BJ (cell line): ENCODE results near the gene MT2A. TPM values are rescaled to one million over a fixed set of nuclear protein-coding genes. Genes with fewer than 3 reads are reported as not detected.

Experiments
- CTCF ChIA-PET: fragments of 350-600 bp; formaldehyde crosslinking; extraction: SDS; loops from one replicate; lab custom pipeline; 2021; ENCODE audit warnings: antibody characterized with exemption, inconsistent platforms; lab: Yijun Ruan, JAX
- POLR2A ChIA-PET: fragments of 300-600 bp; sonication (Branson Sonifier 250); formaldehyde crosslinking; extraction: SDS; loops from one replicate; lab custom pipeline; 2021; ENCODE audit warnings: antibody characterized with exemption; lab: Charles Lee
- DNase-seq: peaks from one replicate; pipeline ENCODE4 v3.0.0-alpha.2; 2011; ENCODE audit warnings: low read depth
- H3K27me3 ChIP-seq: 2 replicates; pipeline ENCODE4 v1.6.0; 2011; ENCODE audit warnings: low read length; ENCODE audit not compliant: control insufficient read depth, insufficient read depth
- H3K36me3 ChIP-seq: 2 replicates; pipeline ENCODE4 v1.5.1; 2011; ENCODE audit warnings: low read length; ENCODE audit not compliant: control insufficient read depth, insufficient read depth
- H3K4me3 ChIP-seq: 2 replicates; pipeline ENCODE4 v1.5.1; 2011; ENCODE audit warnings: low read depth, mild to moderate bottlenecking, control low read depth, low read length
- CTCF ChIP-seq: IDR thresholded peaks from 2 replicates; pipeline ENCODE4 v1.5.1; 2011; ENCODE audit warnings: low read depth, mild to moderate bottlenecking, control low read depth, inconsistent platforms, low read length, moderate library complexity; ENCODE audit not compliant: insufficient read depth
- polyA plus RNA-seq: library from polyadenylated mRNA; depleted of rRNA; stranded (reverse); fragments of >200 nt; gene quantifications from 2 replicates; pipeline ENCODE4 v1.2.3, GENCODE V29; 2011

MT2A gene
- polyA plus RNA-seq, 1 experiment, result 167 TPM

DNA sequence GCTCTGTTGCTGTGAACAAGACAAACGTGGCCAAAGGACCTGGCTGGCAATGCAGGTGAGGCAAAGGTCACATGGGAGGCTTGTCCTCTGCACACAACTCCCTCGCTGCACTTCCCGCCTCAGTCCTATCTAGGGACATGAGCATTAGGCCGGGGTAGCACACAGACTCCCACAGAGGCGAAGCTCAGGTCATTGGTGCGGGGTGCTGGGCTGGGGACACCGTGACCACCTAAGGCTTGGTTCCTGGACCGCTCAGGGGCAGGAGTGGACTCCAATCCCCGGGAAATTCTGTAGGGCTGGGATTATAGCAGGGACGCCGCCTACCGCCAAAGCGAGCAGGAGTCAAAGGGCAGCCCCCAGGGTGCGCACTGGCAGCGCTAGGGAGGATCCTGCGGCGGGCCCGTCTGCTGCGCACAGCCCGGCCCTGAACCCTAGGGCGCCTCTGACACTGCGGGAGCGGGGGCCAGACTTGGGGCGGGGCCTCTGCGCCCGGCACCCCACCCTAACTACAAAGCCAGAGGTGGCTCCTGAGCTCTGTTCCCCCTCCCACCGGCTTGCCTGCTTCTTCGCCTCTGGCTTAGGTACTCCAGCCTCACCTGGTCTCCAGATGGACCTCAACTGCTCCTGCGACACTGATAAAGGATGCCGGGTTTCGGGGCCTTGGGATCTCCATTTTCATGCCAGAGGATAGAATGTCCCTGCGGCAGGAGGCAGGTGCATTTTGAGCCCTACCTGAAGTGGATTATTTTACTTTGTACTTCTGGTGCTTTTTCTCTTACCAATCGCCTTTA is 39.5 kb downstream of the MT2A start:
- Histone ChIP-seq H3K27me3 (peaks cover 52% of the 10 kb centered on the region), H3K4me3 (no peak overlapping the region), H3K36me3 (no peaks in the 10 kb centered on the region)
- no peak for TF ChIP-seq CTCF
- POLR2A ChIA-PET, result no interaction called here
- no peak for DNase-seq
- CTCF ChIA-PET, result interaction anchor here (0.7 kb wide), 1 partner anchor 28 kb away, joined by 3 read pairs; no protein-coding TSS in a partner anchor

DNA sequence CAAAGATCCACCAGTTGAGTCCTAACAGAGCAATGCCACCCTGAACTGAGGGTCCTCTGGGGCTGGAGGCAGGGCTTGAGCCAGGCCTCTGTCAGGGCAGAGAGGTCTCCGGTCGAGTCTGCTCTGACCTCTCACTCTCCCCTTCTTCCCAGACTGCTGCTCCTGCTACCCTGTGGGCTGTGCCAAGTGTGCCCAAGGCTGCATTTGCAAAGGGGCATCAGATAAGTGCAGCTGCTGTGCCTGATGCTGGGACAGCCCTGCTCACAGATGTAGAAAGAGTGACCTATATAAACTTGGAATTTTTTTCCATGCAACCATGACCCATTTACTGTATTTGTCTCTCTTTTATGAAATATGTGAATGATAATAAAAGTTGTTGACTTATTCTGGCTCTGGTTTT is 40.9 kb downstream of the MT2A start:
- no peaks in the 10 kb centered on the region for H3K36me3 ChIP-seq
- TF ChIP-seq CTCF, result no peak
- no peak for DNase-seq
- POLR2A ChIA-PET, result no interaction called here
- H3K27me3 ChIP-seq, result peaks cover 53% of the 10 kb centered on the region
- no peak overlapping the region for H3K4me3 ChIP-seq
- CTCF ChIA-PET, result no interaction called here

- H3K27me3 ChIP-seq, result peaks cover 54% of the 10 kb centered on the region
- H3K36me3 ChIP-seq, result no peaks in the 10 kb centered on the region
- POLR2A ChIA-PET, result no interaction called here
These were observed 41.4 kb downstream of the MT2A start for GRCh38 chr16:56649820-56650219.

DNA sequence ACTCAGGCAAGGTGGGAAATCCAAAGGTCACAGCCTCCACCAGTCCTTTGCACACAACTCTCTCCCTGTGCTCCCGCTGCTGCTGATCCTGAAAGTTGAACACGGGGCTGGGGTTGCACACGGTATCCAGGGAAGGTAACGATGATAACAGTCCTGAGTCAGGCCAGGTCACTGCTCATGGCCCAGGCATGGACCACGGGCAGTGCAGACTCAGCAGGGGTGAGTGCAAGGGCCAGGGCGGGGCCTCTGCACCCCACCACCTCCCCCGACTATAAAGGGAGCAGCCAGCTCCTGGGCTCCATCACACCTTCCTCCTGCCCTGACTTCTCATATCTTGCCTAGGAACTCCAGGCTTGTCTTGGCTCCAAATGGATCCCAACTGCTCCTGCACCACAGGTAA is 43.2 kb downstream of the MT2A start, which contains the start of gene MT1B:
TSS of gene MT1B (plus strand) at position 301 of the 400 bp plus-strand sequence. CDS start at position 369, 68 bp downstream.
- TF ChIP-seq CTCF, result no peak
- DNase-seq, result no peak
- H3K27me3 ChIP-seq, result peaks cover 41% of the 10 kb centered on the region
- no peaks in the 10 kb centered on the region for H3K36me3 ChIP-seq
- POLR2A ChIA-PET, result no interaction called here
- H3K4me3 ChIP-seq, result no peak within 1 kb of the TSS
- CTCF ChIA-PET, result no interaction called here

More at GRCh38 chr16:56649820-56650219, 41.4 kb downstream of the MT2A start:
- CTCF ChIA-PET, result no interaction called here
- no peak for DNase-seq
- TF ChIP-seq CTCF, result no peak
- H3K4me3 ChIP-seq, result no peak overlapping the region

DNA sequence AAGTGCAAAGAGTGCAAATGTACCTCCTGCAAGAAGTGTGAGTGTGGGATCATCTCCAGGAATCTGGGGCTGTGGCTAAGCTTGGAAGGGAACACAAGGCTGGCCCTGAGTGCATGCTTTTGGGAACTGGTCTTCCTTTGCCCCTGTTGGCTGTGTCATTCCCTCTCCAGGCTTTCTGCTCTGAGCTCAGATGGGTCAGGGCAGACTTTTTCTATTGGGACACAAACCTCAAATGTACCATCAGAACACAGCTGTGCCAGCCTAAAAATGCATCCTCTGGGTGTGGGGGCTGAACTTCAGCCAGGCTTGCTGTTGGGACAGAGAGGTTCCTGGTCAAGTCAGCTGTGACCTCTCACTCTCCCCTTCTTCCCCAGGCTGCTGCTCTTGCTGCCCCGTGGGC is 44.2 kb downstream of the MT2A start:
- peaks cover 34% of the 10 kb centered on the region for H3K27me3 ChIP-seq
- no peaks in the 10 kb centered on the region for H3K36me3 ChIP-seq
- no peak for DNase-seq
- ChIA-PET CTCF (interaction anchor here (0.9 kb wide), 1 partner anchor 9 kb away, joined by 4 read pairs; no protein-coding TSS in a partner anchor), POLR2A (no interaction called here)
- no peak overlapping the region for H3K4me3 ChIP-seq
- TF ChIP-seq CTCF, result no peak
